ENCODE data around the gene PCNA. TPM values are rescaled to one million over a fixed set of nuclear protein-coding genes. Genes with fewer than 3 reads are reported as not detected.
A peak's percentile ranks its signal among the peaks of the same experiment; 100 is the strongest.

The PCNA gene
- total and polyA plus RNA-seq, 2 donors (not counting 1 experiment from before 2014, with no cell fraction given): 75.6 to 144 TPM

DNA sequence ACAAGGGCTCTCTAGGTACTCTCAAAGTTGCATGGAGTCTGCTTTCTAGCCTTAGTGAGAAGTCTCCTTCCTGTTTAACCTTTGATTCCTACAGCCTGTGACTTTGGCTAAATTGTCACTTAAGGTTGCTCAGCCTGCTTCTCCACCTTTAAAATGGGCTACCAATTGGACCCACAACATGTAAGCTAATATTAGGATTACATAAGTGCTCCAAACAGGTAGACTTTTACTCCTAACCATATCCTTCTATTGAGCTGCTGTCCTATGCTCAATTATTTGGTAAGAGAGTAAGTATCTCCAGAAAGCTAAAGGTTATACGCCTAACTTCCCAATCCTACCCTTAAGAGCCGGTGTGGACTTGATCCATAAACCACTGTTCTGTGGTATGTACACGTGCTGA lies 2.9 kb downstream of the PCNA start:
- H3K9me3 ChIP-seq (ENCODE audit: control insufficient read depth, insufficient read depth, low read depth, low read length): no peaks in the 10 kb centered on the region
- TF ChIP-seq, protein P1, sequence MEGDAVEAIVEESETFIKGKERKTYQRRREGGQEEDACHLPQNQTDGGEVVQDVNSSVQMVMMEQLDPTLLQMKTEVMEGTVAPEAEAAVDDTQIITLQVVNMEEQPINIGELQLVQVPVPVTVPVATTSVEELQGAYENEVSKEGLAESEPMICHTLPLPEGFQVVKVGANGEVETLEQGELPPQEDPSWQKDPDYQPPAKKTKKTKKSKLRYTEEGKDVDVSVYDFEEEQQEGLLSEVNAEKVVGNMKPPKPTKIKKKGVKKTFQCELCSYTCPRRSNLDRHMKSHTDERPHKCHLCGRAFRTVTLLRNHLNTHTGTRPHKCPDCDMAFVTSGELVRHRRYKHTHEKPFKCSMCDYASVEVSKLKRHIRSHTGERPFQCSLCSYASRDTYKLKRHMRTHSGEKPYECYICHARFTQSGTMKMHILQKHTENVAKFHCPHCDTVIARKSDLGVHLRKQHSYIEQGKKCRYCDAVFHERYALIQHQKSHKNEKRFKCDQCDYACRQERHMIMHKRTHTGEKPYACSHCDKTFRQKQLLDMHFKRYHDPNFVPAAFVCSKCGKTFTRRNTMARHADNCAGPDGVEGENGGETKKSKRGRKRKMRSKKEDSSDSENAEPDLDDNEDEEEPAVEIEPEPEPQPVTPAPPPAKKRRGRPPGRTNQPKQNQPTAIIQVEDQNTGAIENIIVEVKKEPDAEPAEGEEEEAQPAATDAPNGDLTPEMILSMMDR (conservative IDR thresholded peaks at IDR 0.05 in 1 of 2, IDR thresholded peaks at IDR 0.05 in 1 of 2; ENCODE audit: low read depth in 1 of 2, low read length in 2 of 2): no peak
- TF ChIP-seq EZH2 (IDR thresholded peaks at IDR 0.05; ENCODE audit: low read length, missing control alignments): no peak
- no peak overlapping the region for H2AFZ ChIP-seq (ENCODE audit: low read length)
- H3K36me3 ChIP-seq (ENCODE audit: control insufficient read depth, insufficient read depth, low read length): peaks cover 3% of the 10 kb centered on the region
- peak overlapping the region; percentile 4 for H3K4me2 ChIP-seq (ENCODE audit: extremely low read depth, insufficient read depth, low read length)
- peak overlapping the region in 2 of 4 experiments; percentile 6 to 85 for H3K4me3 ChIP-seq (replicated peaks in 1 of 4; ENCODE audit: control extremely low read depth in 1 of 4, insufficient read depth in 1 of 4, low read depth in 3 of 4, low read length in 4 of 4)
- H3K27me3 ChIP-seq (ENCODE audit: control insufficient read depth, insufficient read depth, low read length): no peaks in the 10 kb centered on the region
- no peaks in the 10 kb centered on the region for H4K20me1 ChIP-seq (ENCODE audit: control insufficient read depth, extremely low read depth, insufficient read depth, low read length)
- peaks cover 12% of the 10 kb centered on the region for H3K4me1 ChIP-seq (ENCODE audit: control insufficient read depth, extremely low read depth, insufficient read depth, low read length)
- no peak for DNase-seq (ENCODE audit: low read depth in 2 of 2)
- H3K9ac ChIP-seq (ENCODE audit: insufficient read depth, low read length): no peak overlapping the region
- no peak overlapping the region for H3K27ac ChIP-seq (ENCODE audit: insufficient read depth, low read length)
- H3K79me2 ChIP-seq (ENCODE audit: control insufficient read depth, insufficient read depth, low read length): peaks cover 46% of the 10 kb centered on the region

DNA sequence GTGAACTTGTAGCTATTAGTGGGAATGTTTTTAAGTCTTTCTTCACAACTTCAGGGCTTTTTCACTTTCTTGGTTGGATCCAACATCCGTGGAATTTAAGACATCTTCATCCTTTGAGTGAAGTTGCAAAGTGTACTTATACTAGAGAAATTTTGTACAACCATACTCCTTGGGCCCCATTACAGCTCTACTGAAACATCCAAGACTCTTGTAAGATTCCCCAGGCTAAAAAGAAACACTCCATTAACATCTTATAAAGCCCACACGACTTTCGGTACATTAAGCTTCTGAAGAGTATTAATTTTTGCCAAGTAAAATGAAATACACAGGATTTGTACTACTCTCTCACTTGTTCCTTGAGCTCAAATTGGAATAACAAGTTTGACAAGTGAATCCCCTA lies 5.4 kb downstream of the PCNA start:
- DNase-seq (ENCODE audit: low read depth in 2 of 2): no peak
- Histone ChIP-seq H3K36me3 (ENCODE audit: control insufficient read depth, insufficient read depth, low read length) (peaks cover 3% of the 10 kb centered on the region), H3K79me2 (ENCODE audit: control insufficient read depth, insufficient read depth, low read length) (peaks cover 46% of the 10 kb centered on the region), H3K4me3 (replicated peaks in 1 of 4; ENCODE audit: control extremely low read depth in 1 of 4, insufficient read depth in 1 of 4, low read depth in 3 of 4, low read length in 4 of 4) (no peak overlapping the region), H4K20me1 (ENCODE audit: control insufficient read depth, extremely low read depth, insufficient read depth, low read length) (no peaks in the 10 kb centered on the region), H3K4me2 (ENCODE audit: extremely low read depth, insufficient read depth, low read length) (no peak overlapping the region), H3K27ac (ENCODE audit: insufficient read depth, low read length) (no peak overlapping the region), H2AFZ (ENCODE audit: low read length) (no peak overlapping the region), H3K4me1 (ENCODE audit: control insufficient read depth, extremely low read depth, insufficient read depth, low read length) (peaks cover 14% of the 10 kb centered on the region), H3K27me3 (ENCODE audit: control insufficient read depth, insufficient read depth, low read length) (no peaks in the 10 kb centered on the region), H3K9me3 (ENCODE audit: control insufficient read depth, insufficient read depth, low read depth, low read length) (no peaks in the 10 kb centered on the region), H3K9ac (ENCODE audit: insufficient read depth, low read length) (no peak overlapping the region)
- TF ChIP-seq, protein P1 (conservative IDR thresholded peaks at IDR 0.05 in 1 of 2, IDR thresholded peaks at IDR 0.05 in 1 of 2; ENCODE audit: low read depth in 1 of 2, low read length in 2 of 2): no peak
- TF ChIP-seq EZH2 (IDR thresholded peaks at IDR 0.05; ENCODE audit: low read length, missing control alignments): no peak

- Histone ChIP-seq H3K9ac (ENCODE audit: insufficient read depth, low read length) (peak overlapping the region; percentile 88), H3K27me3 (ENCODE audit: control insufficient read depth, insufficient read depth, low read length) (no peaks in the 10 kb centered on the region), H4K20me1 (ENCODE audit: control insufficient read depth, extremely low read depth, insufficient read depth, low read length) (no peaks in the 10 kb centered on the region), H3K79me2 (ENCODE audit: control insufficient read depth, insufficient read depth, low read length) (peaks cover 38% of the 10 kb centered on the region), H2AFZ (ENCODE audit: low read length) (peak overlapping the region; percentile 93), H3K4me3 (replicated peaks in 1 of 4; ENCODE audit: control extremely low read depth in 1 of 4, insufficient read depth in 1 of 4, low read depth in 3 of 4, low read length in 4 of 4) (peak overlapping the region; percentile 84 to 99 (median 98)), H3K4me2 (ENCODE audit: extremely low read depth, insufficient read depth, low read length) (peak overlapping the region; percentile 96), H3K27ac (ENCODE audit: insufficient read depth, low read length) (peak overlapping the region; percentile 92), H3K9me3 (ENCODE audit: control insufficient read depth, insufficient read depth, low read depth, low read length) (no peaks in the 10 kb centered on the region), H3K36me3 (ENCODE audit: control insufficient read depth, insufficient read depth, low read length) (peaks cover 5% of the 10 kb centered on the region), H3K4me1 (ENCODE audit: control insufficient read depth, extremely low read depth, insufficient read depth, low read length) (peaks cover 14% of the 10 kb centered on the region)
- TF ChIP-seq EZH2 (IDR thresholded peaks at IDR 0.05; ENCODE audit: low read length, missing control alignments): no peak
- TF ChIP-seq, protein P1 (conservative IDR thresholded peaks at IDR 0.05 in 1 of 2, IDR thresholded peaks at IDR 0.05 in 1 of 2; ENCODE audit: low read depth in 1 of 2, low read length in 2 of 2): no peak
- DNase-seq (ENCODE audit: low read depth in 2 of 2): no peak
These were observed 6.2 kb downstream of the PCNA start for GRCh38 chr20:5113615-5113986.
